GM19452 (cell line): Measurements from ENCODE around the gene FNBP1L.
"Not testable (repeated sequence)": the region's sequence is repeated elsewhere in the genome, so short reads cannot be mapped to it uniquely, and the experiment has no call there.

Experiments
- ATAC-seq: cut with Tn5 transposase; IDR thresholded peaks from one replicate; pipeline ENCODE4 v1.9.1; 2021; ENCODE audit not compliant: unreplicated experiment

The FNBP1L gene

DNA sequence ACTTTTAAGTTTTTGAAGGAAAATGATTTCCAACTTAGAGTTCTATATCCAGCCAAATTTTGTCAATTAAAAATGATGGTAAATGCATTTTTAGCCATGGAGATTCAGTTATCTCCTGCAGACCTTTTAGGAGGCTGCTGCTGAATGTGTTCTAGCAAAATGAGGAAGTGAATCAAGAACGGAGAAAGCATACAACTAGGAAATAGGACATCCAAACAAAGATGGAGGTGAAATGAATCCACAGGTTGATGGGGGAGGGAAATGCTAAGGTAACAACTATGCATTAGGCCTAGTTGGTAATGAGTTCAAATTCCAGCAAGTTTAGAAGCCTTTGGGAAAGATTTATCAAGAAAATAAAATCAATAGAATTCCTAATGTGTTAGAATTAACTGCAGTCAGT is 80.5 kb downstream of the FNBP1L start:
- no peak for ATAC-seq

DNA sequence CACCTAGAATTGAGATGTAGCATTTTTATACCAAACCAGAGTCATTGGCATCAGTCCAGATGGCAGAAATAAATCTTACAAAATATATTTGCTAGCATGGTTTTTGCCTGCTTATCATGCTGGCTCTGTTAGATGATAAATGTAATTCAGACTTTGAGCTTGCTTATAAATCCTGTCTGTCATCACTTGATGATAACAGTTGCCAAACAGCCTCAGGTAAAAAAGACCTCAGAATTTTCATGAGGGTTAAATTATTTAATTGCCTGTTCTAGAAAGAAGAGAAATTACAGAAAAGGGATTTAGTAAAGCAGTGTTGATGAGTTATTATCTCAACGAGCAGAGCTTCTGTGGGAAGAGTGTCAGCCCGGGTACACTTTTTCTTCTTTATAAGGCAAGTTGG is 83.3 kb downstream of the FNBP1L start:
- ATAC-seq = no peak

DNA sequence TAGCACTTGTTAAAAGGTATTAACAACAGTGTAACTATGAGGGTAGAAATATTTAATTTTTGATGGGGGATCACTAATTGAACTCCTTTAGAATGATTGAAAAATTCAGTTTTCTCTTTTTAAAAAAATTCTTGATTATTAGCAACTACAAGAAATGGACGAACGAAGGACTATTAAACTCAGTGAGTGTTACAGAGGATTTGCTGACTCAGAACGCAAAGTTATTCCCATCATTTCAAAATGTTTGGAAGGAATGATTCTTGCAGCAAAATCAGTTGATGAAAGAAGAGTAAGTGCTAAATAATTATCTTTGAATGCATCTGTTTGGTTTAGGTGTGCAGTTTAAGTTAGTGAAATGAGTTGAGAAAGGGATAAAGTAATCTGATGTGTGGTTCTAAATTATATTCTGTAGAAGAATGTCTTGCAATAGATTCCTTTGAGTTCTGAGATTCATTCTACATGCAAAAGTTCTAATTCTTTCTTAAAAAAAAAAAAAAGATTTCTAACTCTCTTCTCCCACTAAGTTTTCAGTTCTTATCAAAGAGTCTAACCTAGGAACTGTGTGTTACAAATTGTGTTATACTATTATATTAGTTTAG is 85.0 kb downstream of the FNBP1L start:
- ATAC-seq = no peak

DNA sequence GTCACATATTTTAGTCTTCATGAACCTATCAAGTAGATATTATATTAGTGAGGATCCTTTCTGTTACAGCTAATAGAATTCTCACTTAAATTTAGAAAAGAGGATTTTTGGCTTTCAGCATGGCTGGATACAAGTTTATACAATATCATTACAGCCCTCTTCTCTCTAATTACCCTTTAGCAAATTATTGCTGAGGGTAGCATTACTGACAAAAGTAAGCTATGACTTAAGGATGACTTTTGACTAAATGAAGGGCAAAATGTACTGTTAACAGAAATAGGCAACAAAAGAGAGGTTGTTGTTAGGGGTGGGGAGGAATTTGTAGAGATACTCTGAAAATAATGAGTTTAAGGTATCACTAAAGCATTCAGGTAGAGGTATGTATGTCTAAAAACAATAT is 85.8 kb downstream of the FNBP1L start:
- ATAC-seq = no peak

DNA sequence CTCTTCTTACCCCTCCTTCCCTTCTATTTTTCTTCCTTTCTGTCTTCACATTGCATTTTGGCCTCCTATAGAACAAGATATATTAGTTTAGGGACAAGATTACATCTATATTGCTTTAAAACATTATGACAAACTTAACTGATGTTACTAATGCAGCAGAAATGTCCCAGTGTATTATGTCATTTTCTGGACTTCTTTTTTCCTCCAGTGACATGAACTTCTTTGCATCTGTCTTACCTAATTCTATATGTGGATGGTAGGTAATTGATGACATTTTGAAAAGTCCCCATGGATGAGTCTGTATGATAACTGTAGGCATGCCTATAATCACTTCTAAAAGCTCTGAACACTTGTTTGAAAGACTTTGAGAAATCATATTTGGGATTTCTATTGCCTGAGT is 89.5 kb downstream of the FNBP1L start:
- ATAC-seq = no peak

DNA sequence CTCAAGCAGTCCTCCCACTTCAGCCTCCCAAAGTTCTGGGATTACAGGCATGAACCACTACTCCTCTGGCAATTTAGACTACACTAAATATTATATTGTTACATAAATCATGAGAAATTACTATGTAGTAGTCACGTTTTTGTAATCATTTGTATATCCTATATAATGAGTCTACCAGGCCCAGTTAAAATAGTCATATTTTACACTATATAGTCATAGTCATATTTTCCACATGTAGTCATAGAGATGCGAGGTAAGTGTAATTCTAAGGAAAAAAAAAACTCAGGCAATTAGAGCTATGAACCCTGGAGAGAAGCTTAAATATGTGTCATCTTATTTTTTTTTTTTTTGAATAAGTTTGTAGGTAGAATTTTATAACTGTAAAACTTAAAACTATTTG is 90.0 kb downstream of the FNBP1L start:
- no peak for ATAC-seq

DNA sequence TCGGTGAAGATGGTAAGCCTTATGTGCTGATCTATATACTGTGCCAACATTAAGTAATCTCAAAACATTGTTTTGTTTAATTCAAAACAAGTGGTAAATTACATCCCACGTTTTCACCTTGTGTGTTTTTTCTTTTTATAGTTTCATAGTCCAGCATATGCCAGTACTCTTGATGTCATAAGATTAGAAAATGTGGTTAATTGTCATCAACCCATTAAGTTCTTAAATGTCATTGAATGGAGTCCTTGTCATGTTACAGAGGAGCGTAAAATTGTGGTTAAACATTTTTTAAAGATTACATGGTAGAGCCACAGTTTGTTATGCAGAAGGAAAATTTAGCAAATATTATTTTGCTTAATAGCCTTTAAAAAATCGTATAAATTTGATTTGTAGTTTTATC is 93.1 kb downstream of the FNBP1L start:
- ATAC-seq = no peak

DNA sequence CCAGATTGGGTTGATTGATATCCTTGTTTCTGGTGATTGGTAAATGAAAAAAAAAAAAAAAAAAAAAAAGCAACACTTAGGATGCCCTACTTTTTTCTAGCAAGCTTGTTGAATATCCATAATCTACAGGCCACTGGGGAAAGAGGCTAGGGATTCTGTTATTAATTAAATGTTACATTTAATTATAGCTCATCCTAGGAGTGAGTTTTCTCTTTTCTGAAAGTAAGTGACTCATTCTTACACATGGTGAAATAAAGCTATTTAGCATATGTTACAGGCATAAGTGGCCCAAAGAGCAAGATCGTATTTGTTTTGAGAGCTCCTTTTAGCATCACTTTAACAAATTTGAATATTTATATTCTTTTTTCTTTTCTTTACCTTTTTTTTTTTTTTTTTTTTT is 94.5 kb downstream of the FNBP1L start:
- no peak for ATAC-seq

DNA sequence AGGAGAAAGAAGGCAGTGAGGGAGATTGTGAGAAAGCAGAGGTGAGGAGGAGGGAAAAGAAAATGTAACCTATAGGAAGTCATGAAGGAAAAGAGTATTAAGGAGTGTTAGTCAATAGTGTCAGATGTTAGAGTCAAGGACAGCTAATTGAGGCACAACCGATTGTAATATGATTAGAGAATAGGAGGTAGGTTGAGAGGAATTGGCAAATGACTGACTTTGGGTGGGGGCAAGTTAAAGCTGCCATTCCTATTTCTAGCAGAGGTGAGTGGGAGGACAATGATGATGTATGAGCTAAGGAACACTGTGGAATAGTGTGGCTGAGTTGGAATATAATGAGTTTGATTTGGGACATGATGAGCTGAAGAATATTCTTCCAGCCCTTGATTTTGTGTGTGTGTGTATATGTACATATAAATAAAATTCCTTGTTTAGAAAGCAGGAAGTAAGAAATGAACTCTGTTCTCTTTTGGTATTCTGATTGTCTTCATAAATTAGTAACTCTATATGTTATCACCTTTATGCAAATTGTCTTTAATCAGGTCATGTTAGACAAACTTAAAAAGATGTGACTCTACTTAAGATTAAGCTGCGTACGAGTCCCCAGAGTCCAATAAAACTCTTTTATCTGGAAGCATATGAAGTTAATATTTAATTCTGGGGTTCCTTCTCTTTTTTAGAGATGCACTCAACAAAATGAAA is 98.4 kb downstream of the FNBP1L start:
- no peak for ATAC-seq

DNA sequence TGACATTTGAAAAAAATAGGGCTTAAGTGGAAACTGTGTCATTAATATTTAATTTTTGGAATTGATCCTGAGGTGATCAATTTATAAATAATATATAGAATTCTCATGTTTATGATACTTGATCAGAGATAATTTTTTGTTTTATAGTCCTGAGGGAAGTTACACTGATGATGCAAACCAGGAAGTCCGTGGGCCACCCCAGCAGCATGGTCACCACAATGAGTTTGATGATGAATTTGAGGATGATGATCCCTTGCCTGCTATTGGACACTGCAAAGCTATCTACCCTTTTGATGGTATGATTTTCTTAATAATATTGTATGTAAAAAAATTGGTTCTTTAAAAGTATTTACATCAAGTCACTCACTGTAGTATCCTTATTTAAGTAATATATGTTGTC is 101.2 kb downstream of the FNBP1L start:
- no peak for ATAC-seq

DNA sequence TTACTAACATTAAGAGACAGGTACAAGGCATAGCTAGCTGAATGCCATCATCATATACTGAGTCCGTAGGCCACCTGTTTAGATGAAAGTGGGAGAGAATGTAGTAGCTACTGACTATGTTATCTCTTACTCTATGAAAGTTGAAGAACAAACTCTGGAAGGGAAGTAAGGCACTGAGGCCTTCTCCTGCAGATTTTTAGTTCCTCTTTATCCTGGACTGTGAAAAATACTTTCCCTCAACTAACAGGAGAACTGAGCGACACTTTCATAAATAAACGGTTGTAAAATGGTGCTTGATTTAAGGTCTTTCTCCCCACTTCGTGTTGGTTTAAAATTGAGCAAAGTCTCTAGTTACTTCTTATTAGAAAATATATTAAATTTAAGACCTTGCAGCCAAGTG is 101.9 kb downstream of the FNBP1L start:
- ATAC-seq = no peak

DNA sequence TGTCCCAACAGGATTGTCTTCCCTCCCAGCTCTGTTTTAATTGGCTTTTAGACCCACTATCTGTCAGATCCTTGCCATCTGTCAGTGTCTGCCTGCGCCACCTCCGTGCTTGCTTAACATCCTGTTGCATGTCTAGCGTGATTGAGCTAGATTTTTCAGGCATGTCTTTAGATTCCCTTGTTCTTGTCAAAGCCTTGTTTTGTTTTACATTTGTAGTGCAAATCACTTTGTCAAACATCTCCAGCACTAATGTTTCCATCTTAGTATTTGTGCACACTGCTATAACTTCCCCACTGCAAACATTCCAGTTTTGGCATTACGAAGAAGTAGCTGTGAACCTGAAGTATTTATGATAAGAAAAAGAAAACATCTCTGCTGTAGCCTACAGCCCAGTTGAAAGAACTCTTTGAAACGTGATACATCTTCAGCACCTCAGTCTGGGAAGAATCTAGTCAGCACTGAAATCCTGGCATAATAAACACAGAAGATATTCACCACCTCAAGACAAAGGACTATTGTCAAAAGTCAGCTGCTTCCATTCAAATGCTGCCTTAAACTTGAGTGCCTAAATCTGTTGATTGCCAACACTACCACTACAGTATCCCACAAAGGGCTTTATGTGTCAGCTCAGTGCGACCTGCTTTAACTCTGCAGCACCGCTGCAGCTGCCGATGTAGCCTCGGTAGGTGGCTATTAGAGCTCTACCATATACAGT is 105.0 kb downstream of the FNBP1L start:
- no peak for ATAC-seq

DNA sequence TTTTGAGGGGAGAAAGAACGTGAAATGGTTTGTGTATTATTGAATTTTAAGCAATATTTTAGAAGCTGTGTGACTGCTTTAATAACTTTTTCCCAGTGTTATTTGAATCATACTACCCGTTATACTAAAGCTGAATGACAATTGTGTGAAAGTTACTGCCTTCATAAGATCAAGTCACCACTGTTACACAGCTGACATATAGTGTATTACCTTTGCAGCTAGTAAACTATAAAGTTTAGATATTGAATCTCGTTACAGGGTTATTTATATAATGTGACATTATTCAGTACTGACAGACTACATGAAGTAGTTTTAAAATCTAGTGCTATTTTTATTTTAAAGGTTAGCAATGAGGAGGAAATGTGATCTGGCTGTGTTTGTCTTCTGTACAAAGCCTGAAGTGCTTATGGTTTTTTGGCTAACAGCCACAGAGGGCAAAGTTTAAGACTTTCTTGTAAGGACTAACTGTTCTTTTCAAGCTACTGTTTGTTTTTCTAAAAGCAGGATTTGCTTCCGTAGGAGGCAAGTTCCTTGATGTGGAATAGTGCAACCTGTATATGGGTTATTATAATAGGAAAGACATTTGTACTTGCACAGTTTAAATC is 106.1 kb downstream of the FNBP1L start:
- not testable (repeated sequence) for ATAC-seq

DNA sequence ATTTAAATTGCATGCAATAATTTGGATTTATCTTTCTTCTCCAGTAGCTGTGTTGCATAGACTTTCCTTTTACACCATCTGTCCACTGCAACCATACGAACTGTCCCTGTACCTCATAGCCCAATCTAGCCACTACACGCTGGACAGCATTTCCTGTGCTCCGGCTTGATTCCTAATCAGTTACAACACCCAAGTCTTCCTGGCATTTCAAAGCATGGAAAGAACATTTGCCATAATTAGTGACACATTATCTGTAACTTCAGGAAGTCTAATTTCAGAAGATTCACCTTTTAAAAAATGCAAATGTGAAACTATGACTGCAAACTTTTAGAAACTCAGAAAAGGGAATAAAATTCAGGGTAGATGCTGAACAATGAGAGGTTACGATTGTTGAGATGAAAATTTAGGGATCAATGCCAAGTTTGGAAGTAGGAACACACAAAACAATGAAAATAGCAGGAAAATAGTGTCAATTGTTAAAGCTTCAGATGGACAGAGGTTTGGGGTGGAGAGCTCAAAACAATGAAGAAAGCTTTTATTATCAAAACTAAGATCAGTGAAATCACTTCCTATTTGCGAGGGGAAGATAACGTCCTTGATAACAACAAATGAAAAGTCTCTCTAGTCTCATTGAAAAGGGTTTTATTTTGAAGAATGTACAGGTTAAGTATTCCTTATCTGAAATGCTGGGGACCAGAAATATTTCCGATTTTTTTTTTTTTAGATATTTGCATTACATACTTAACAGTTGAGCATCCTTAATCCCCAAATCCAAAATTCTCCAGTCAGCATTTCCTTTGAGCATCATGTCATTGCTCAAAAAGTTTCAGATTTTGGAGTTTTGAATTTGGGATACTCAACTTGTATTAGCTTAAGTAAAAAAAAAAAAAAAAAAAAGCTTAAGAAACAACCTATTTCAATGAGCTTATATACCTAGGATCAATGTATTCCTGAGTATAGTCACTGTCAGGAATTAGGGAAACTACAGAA is 107.3 kb downstream of the FNBP1L start:
- no peak for ATAC-seq

DNA sequence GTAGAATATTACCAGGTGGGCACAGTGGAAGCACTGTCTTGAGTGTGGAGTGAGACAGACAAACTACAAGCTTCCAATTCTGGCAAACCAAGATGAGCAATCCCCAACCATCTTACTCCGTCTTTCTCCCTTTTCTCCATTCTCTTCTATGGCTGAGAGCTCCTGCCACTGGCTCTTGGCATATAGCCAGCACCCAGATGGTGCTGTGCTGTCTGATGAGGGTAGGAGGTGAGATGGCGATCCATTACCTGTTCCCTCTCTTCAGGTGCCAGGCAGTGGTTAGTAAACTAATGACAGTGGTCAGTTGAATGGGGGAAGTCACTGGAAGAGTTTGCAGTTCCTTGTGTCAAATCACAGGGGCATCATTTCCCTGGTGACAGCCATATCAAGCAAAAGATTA is 108.4 kb downstream of the FNBP1L start:
- no peak for ATAC-seq

DNA sequence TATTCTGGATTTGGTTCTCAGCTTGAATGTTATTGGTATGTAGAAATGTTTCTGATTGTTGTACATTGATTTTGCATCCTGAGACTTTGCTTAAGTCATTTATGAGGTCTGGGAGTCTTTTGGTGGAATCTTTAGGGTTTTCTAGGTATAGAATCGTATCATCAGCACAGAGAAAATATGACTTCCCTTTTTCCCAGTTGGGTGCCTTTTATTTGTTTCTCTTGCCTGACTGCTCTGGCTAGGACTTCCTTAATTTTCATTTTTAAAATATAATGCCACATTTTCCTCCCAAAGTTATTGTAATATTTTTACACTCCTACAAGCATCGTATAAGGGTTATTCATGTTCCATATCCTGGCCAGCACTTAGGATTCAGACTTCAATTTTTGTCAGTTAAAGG is 111.1 kb downstream of the FNBP1L start:
- ATAC-seq = no peak

DNA sequence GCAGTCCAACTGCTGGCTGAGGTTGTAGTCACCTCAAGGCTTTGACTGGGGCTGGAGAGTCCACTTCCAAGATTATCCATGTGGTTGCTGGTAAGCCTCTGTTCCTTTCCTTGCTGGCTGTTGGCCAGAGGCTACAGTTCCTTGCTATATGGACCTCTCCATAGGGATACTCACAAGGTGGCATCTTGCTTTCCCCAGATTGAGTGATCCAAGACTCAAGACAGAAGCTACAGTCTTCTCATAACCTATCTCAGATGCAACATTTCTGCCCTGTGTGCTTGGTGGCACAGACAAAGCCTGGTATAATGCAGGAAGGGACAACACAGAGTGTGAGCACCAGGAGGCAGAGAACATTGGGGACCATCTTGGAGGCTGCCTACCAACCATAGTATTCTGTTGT is 111.8 kb downstream of the FNBP1L start:
- no peak for ATAC-seq

DNA sequence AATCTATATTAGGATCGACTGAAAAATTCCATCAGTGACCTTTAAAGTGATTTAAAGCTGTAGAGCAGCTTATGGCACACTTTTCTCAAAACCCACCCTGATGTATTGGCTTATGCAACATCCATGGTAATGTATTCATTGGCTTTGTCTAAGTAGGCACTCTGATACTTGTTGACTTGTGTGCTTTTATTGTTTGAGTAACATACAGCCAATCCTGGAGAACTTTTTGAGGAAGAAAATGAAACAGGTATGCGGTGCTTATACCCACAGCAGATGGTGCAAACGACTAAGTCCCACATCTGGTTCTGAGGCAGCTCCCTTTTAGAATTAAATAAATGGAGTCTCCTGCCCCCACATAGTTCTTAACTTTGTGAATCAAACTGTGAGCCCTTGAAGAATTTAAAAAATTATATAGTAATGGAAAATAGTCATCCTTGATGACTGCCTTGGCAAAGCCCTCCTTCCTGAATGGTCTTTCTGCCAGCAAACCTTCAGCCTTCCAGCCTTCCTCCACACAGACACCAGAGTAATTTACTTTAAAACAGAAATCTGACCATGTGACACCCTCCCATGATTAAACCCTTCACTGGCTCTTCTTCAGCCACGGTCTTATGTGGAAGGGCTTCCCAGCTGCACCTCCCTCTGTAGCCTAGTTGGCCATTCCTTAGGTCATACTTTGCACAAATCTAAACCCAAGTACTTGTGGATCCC is 117.7 kb downstream of the FNBP1L start:
- no peak for ATAC-seq

DNA sequence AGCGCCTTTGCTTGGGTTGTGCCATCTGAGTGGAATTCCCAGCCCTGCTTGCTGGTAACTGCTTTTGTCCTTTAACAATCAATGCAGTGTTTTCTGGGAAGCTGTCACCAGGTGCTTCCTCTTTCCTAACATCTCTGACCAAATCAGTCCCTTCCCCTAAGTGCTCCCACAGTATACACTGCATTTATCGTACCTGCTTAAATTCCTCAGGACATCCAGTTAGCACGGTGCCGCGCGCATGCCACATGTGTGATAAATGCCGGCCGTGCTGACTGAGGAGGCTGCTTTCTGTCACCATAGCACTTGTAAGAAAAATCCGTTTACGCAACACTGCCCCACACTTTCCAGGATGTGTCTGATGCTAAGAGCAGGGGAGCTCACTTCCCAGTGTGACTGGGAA is 118.3 kb downstream of the FNBP1L start:
- no peak for ATAC-seq

DNA sequence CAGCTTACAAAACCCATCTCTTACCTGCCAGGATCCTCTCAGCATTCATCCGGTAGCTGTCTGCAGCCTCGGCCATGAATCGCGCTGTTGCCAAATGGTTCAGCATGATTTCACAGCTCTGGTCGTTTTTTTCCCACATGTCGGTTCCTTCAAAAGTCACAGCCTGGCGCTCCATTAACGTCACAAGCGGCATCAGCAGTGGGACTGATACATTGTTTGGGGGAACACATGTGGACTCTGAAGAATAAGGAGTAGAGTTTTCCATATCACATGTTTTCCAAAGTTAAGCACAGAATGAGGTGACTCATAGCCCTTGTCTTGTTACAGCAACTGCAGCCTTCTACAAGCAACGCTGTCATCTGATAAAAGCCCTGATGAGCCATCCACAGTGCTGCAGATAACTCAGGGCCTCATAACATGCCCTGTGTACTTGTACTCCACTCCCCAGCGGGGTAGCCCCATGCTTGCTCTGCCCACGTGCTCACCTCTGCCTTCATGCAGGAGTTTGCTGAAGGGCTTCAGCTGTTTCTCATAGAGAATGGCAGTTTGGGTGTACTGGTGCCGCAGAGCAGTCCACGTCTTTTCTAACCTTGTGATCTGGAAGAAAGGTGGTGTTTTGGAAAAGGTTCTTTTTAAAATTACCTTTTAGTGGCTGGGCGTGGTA is 119.5 kb downstream of the FNBP1L start:
- ATAC-seq = no peak
